Panc1 (cell line): Measurements from ENCODE around the gene ZC3H18.

ENCODE experiments used
- POLR2AphosphoS5 ChIP-seq: IDR thresholded peaks from 2 replicates; pipeline ENCODE4 v1.6.1; 2012; ENCODE audit warnings: mild to moderate bottlenecking, low read depth, low read length, moderate library complexity
- SIN3A ChIP-seq: IDR thresholded peaks from 2 replicates; pipeline ENCODE4 v1.6.1; 2012; ENCODE audit warnings: low read depth, mild to moderate bottlenecking, low read length, moderate library complexity, borderline replicate concordance; ENCODE audit not compliant: insufficient read depth
- TF ChIP-seq, protein P1 (sequence below): fragments of 450-650 bp; IDR thresholded peaks from 2 replicates; pipeline ENCODE4 v1.5.1; 2017; ENCODE audit warnings: mild to moderate bottlenecking
- TF ChIP-seq, protein P2 (sequence below), 2 experiments: IDR thresholded peaks; 2 replicates each; pipeline ENCODE4 v1.6.1; 2011 to 2012; ENCODE audit warnings: low read depth in 2 of 2, control low read depth in 1 of 2, low read length in 1 of 2, mild to moderate bottlenecking in 1 of 2, moderate library complexity in 1 of 2; ENCODE audit not compliant: insufficient read depth in 1 of 2

DNA sequence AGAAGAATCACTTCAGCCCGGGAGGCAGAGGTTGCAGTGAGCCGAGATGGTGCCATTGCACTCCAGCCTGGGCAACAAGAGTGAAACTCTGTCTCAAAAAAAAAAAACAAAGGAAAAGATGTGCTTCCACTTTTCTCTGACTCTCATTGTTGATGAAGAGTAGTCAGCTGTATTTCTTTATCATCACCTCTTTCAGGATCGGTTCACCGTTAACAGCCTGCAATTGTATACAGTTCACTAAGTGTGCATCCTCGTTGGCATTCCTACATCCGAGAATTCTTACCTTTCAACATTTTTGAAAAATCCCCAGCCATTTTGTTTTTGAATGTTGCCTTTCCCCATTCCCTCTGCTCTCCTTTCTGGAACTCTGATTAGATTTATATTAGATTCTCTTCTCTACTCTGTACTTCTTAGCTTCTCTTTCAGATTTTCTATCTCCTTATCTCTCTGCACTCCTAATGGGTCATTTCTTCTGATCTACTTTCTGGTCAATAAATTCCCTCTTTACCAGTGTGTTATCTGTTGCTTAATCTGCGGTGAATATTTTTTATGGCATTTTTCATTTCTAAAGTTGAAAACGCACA, 26.9 kb upstream of the ZC3H18 start:
- TF ChIP-seq SIN3A (no peak), POLR2AphosphoS5 (no peak)
- TF ChIP-seq, protein P1, sequence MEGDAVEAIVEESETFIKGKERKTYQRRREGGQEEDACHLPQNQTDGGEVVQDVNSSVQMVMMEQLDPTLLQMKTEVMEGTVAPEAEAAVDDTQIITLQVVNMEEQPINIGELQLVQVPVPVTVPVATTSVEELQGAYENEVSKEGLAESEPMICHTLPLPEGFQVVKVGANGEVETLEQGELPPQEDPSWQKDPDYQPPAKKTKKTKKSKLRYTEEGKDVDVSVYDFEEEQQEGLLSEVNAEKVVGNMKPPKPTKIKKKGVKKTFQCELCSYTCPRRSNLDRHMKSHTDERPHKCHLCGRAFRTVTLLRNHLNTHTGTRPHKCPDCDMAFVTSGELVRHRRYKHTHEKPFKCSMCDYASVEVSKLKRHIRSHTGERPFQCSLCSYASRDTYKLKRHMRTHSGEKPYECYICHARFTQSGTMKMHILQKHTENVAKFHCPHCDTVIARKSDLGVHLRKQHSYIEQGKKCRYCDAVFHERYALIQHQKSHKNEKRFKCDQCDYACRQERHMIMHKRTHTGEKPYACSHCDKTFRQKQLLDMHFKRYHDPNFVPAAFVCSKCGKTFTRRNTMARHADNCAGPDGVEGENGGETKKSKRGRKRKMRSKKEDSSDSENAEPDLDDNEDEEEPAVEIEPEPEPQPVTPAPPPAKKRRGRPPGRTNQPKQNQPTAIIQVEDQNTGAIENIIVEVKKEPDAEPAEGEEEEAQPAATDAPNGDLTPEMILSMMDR = no peak
- TF ChIP-seq, protein P2, sequence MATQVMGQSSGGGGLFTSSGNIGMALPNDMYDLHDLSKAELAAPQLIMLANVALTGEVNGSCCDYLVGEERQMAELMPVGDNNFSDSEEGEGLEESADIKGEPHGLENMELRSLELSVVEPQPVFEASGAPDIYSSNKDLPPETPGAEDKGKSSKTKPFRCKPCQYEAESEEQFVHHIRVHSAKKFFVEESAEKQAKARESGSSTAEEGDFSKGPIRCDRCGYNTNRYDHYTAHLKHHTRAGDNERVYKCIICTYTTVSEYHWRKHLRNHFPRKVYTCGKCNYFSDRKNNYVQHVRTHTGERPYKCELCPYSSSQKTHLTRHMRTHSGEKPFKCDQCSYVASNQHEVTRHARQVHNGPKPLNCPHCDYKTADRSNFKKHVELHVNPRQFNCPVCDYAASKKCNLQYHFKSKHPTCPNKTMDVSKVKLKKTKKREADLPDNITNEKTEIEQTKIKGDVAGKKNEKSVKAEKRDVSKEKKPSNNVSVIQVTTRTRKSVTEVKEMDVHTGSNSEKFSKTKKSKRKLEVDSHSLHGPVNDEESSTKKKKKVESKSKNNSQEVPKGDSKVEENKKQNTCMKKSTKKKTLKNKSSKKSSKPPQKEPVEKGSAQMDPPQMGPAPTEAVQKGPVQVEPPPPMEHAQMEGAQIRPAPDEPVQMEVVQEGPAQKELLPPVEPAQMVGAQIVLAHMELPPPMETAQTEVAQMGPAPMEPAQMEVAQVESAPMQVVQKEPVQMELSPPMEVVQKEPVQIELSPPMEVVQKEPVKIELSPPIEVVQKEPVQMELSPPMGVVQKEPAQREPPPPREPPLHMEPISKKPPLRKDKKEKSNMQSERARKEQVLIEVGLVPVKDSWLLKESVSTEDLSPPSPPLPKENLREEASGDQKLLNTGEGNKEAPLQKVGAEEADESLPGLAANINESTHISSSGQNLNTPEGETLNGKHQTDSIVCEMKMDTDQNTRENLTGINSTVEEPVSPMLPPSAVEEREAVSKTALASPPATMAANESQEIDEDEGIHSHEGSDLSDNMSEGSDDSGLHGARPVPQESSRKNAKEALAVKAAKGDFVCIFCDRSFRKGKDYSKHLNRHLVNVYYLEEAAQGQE (IDR thresholded peaks at IDR 0.05; ENCODE audit: insufficient read depth in 1 of 2, low read depth in 2 of 2, low read length in 1 of 2) = no peak
